SJSA1 (cell line): ENCODE measurements around the gene POM121L2. TPM values are rescaled to one million over a fixed set of nuclear protein-coding genes. Genes with fewer than 3 reads are reported as not detected.

Source experiments
- DNase-seq, 2 experiments: peaks; one replicate each; pipeline ENCODE4 v3.0.0-alpha.2; 2015 to 2020; ENCODE audit warnings: low spot score in 2 of 2, low read depth in 1 of 2
- H3K27ac ChIP-seq: fragments of 250-450 bp; sonication (Bioruptor Pico); 2 replicates; pipeline ENCODE4 v1.5.1; 2020; ENCODE audit warnings: mild to moderate bottlenecking, moderate library complexity
- H3K27me3 ChIP-seq: fragments of 250-450 bp; sonication (Bioruptor Pico); replicated peaks from 2 replicates; pipeline ENCODE4 v1.5.1; 2020; ENCODE audit warnings: mild to moderate bottlenecking, moderate library complexity
- H3K36me3 ChIP-seq: fragments of 250-450 bp; sonication (Bioruptor Pico); 2 replicates; pipeline ENCODE4 v1.5.1; 2020; ENCODE audit warnings: mild to moderate bottlenecking
- H3K4me1 ChIP-seq: fragments of 250-450 bp; sonication (Bioruptor Pico); replicated peaks from 2 replicates; pipeline ENCODE4 v1.6.1; 2021; ENCODE audit warnings: mild to moderate bottlenecking
- H3K4me3 ChIP-seq: fragments of 250-450 bp; sonication (Bioruptor Pico); 2 replicates; pipeline ENCODE4 v1.5.1; 2020; ENCODE audit warnings: mild to moderate bottlenecking
- H3K9me3 ChIP-seq: fragments of 250-450 bp; sonication (Bioruptor Pico); replicated peaks from 2 replicates; pipeline ENCODE4 v1.5.1; 2020; ENCODE audit warnings: mild to moderate bottlenecking
- total RNA-seq: library from RNA; depleted of rRNA; stranded (reverse); fragments of >200 nt; shearing (Covaris generic); gene quantifications from 2 replicates; pipeline ENCODE4 v1.2.3, GENCODE V29; 2014; rRNA removed

The POM121L2 gene
- not detected in 2 replicates for total RNA-seq

- H3K4me1 ChIP-seq = no peaks in the 10 kb centered on the region
- H3K4me3 ChIP-seq = no peak within 1 kb of the TSS
- no peaks in the 10 kb centered on the region for H3K36me3 ChIP-seq
- H3K27me3 ChIP-seq = no peaks in the 10 kb centered on the region
- H3K9me3 ChIP-seq = peaks cover 12% of the 10 kb centered on the region
- no peak within 1 kb of the TSS for H3K27ac ChIP-seq
- no peak for DNase-seq
Measured at GRCh38 chr6:27312146-27312949, at the start of gene POM121L2. TSS of gene POM121L2 (minus strand) at chr6:27312273. CDS start at chr6:27312170, 103 bp downstream.

DNA sequence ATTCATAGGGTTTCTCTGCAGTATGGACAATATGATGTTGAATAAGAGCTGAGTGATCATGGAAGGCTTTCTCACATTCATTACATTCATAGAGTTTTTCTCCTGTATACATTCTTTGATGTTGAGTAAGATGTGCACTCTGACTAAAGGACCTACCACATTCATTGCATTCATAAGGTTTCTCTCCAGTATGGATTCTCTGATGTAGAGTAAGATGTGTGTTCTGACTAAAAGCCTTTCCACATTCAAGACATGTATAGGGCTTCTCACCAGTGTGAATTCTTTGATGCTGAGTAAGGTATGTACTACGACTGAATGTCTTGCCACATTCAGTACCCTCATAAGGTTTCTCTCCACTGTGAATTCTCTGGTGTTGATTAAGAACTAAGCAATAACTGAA lies 47.2 kb upstream of the POM121L2 start:
- no peak overlapping the region for H3K4me3 ChIP-seq
- H3K4me1 ChIP-seq = no peaks in the 10 kb centered on the region
- no peak overlapping the region for H3K27ac ChIP-seq
- no peaks in the 10 kb centered on the region for H3K36me3 ChIP-seq
- no peak for DNase-seq
- peaks cover 9% of the 10 kb centered on the region; the same call in 1 of the 2 replicates for H3K9me3 ChIP-seq
- no peaks in the 10 kb centered on the region for H3K27me3 ChIP-seq

DNA sequence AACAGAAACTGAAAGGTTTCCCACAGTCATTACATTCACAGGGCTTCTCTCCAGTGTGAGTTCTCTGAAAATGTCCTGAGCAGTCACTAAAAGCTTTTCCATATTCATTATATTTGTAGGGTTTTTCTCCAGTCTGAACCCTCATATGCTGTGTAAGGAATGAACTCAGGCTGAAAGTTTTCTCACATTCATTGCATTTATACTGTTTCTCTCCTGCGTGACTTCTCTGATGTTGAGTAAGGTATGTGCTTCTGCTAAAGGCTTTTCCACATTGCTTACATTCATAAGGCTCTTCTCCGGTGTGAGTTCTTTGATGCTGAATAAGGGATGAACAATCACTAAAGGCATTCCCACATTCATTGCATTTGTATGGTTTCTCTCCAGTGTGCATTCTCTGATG lies 46.7 kb upstream of the POM121L2 start:
- Histone ChIP-seq H3K4me1 (no peaks in the 10 kb centered on the region), H3K4me3 (no peak overlapping the region), H3K9me3 (peaks cover 9% of the 10 kb centered on the region; the same call in 1 of the 2 replicates), H3K36me3 (no peaks in the 10 kb centered on the region), H3K27me3 (no peaks in the 10 kb centered on the region), H3K27ac (no peak overlapping the region)
- DNase-seq = no peak

GRCh38 chr6:27352850-27353249 lies 40.8 kb upstream of the POM121L2 start:
- Histone ChIP-seq H3K4me3 (no peak overlapping the region), H3K27me3 (no peaks in the 10 kb centered on the region), H3K27ac (no peak overlapping the region), H3K9me3 (peaks cover 17% of the 10 kb centered on the region), H3K36me3 (no peaks in the 10 kb centered on the region), H3K4me1 (no peaks in the 10 kb centered on the region)
- no peak for DNase-seq

GRCh38 chr6:27334141-27334540 lies 22.1 kb upstream of the POM121L2 start:
- Histone ChIP-seq H3K4me1 (no peaks in the 10 kb centered on the region), H3K36me3 (no peaks in the 10 kb centered on the region), H3K27ac (no peak overlapping the region), H3K9me3 (peaks cover 3% of the 10 kb centered on the region; the same call in 1 of the 2 replicates), H3K27me3 (no peaks in the 10 kb centered on the region), H3K4me3 (no peak overlapping the region)
- no peak for DNase-seq

GRCh38 chr6:27333642-27334040 lies 21.6 kb upstream of the POM121L2 start:
- Histone ChIP-seq H3K27me3 (no peaks in the 10 kb centered on the region), H3K4me3 (no peak overlapping the region), H3K36me3 (no peaks in the 10 kb centered on the region), H3K27ac (no peak overlapping the region), H3K9me3 (peaks cover 3% of the 10 kb centered on the region; the same call in 1 of the 2 replicates), H3K4me1 (no peaks in the 10 kb centered on the region)
- DNase-seq = no peak

- H3K4me3 ChIP-seq = no peak overlapping the region
- H3K27me3 ChIP-seq = no peaks in the 10 kb centered on the region
- no peaks in the 10 kb centered on the region for H3K4me1 ChIP-seq
- DNase-seq = peak in 1 of 2 experiments; percentile 11
- H3K27ac ChIP-seq = no peak overlapping the region
- peaks cover 3% of the 10 kb centered on the region; the same call in 1 of the 2 replicates for H3K9me3 ChIP-seq
- no peaks in the 10 kb centered on the region for H3K36me3 ChIP-seq
Measured at GRCh38 chr6:27332692-27333641, 20.9 kb upstream of the POM121L2 start.

GRCh38 chr6:27327023-27327738 lies 15.1 kb upstream of the POM121L2 start:
- Histone ChIP-seq H3K4me3 (no peak overlapping the region), H3K27me3 (no peaks in the 10 kb centered on the region), H3K27ac (no peak overlapping the region), H3K36me3 (no peaks in the 10 kb centered on the region), H3K4me1 (no peaks in the 10 kb centered on the region), H3K9me3 (0 out of 2 replicates have a peak, but pooled peaks cover 3% of the 10 kb centered on the region)
- no peak for DNase-seq

GRCh38 chr6:27321901-27322300 lies 9.8 kb upstream of the POM121L2 start:
- DNase-seq = no peak
- no peak overlapping the region for H3K4me3 ChIP-seq
- H3K27me3 ChIP-seq = no peaks in the 10 kb centered on the region

DNA sequence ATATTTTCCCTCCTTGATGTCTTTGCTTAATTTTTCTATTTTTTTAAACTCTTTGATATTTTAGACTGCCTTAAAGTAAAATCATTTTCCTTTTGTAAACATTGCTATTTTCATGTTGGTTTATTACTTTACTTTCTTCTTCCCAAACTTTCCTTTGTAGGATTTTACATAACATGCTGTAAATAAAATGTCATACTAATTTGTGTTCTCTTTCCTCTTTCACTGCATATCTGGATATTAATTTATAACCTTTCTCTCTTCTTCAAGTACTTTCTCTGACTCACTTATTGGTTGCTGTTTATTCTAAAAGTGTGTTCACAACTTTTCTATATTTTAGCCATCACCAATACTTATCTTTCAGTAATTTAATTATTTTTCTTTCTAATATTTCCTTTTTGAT lies 9.3 kb upstream of the POM121L2 start:
- Histone ChIP-seq H3K27me3 (no peaks in the 10 kb centered on the region), H3K9me3 (no peaks in the 10 kb centered on the region), H3K27ac (no peak overlapping the region), H3K36me3 (no peaks in the 10 kb centered on the region), H3K4me1 (no peaks in the 10 kb centered on the region), H3K4me3 (no peak overlapping the region)
- no peak for DNase-seq

More at GRCh38 chr6:27321901-27322300, 9.8 kb upstream of the POM121L2 start:
- Histone ChIP-seq H3K27ac (no peak overlapping the region), H3K9me3 (no peaks in the 10 kb centered on the region), H3K36me3 (no peaks in the 10 kb centered on the region), H3K4me1 (no peaks in the 10 kb centered on the region)

DNA sequence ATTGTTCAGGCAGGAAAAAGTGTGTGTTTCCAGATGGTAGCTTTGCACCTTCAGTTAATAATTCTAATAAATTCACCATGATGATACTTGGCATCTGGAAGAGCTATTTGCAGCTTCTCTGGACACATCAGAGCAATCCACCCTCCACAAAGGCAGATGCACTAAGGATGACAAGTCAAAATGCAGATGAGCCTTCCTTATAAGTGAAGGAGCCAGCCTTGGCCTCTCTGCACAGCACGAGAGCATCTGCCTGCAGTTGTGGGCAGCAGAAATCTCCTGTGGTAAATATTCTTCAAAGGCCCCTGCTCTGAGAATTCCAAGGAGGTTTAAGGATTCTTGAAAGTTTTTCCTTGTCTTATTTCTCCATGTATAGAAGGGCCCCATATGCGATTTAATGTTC lies 6.9 kb upstream of the POM121L2 start:
- Histone ChIP-seq H3K4me1 (no peaks in the 10 kb centered on the region), H3K27me3 (no peaks in the 10 kb centered on the region), H3K9me3 (no peaks in the 10 kb centered on the region), H3K4me3 (no peak overlapping the region), H3K36me3 (no peaks in the 10 kb centered on the region), H3K27ac (no peak overlapping the region)
- no peak for DNase-seq

DNA sequence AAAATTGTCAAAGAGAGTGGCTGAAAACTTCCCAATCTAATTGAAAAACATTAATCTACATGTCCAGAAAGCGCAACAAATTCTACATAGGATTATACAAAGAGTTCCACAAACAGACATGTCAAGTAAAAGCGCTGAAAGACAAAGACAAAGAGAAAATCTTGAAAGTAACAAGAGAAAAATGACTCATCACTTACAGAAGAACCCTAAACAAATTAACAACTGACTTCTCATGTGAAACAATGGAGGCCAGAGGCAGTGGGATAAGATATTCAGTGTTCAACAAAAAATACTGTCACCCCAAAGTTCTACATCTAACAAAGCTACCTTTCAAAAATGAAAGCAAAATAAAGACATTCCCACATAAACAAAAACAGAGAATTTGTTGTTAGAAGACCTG lies 2.0 kb upstream of the POM121L2 start:
- DNase-seq = no peak
- Histone ChIP-seq H3K27me3 (no peaks in the 10 kb centered on the region), H3K4me1 (no peaks in the 10 kb centered on the region), H3K36me3 (no peaks in the 10 kb centered on the region), H3K27ac (no peak overlapping the region), H3K9me3 (peaks cover 8% of the 10 kb centered on the region), H3K4me3 (no peak overlapping the region)

GRCh38 chr6:27312950-27313271 lies 838 bp upstream of the POM121L2 start:
- DNase-seq = no peak
- peaks cover 8% of the 10 kb centered on the region for H3K9me3 ChIP-seq
- H3K4me1 ChIP-seq = no peaks in the 10 kb centered on the region
- H3K36me3 ChIP-seq = no peaks in the 10 kb centered on the region
- H3K27ac ChIP-seq = no peak overlapping the region
- H3K4me3 ChIP-seq = no peak overlapping the region
- H3K27me3 ChIP-seq = no peaks in the 10 kb centered on the region
